Measurements from ENCODE around the gene KCTD16. TPM values are rescaled to one million over a fixed set of nuclear protein-coding genes. Genes with fewer than 3 reads are reported as not detected.

The KCTD16 gene
- total and polyA plus RNA-seq, 11 donors, result 0.02 to 0.32 (median 0.12) TPM; not detected in 3

DNA sequence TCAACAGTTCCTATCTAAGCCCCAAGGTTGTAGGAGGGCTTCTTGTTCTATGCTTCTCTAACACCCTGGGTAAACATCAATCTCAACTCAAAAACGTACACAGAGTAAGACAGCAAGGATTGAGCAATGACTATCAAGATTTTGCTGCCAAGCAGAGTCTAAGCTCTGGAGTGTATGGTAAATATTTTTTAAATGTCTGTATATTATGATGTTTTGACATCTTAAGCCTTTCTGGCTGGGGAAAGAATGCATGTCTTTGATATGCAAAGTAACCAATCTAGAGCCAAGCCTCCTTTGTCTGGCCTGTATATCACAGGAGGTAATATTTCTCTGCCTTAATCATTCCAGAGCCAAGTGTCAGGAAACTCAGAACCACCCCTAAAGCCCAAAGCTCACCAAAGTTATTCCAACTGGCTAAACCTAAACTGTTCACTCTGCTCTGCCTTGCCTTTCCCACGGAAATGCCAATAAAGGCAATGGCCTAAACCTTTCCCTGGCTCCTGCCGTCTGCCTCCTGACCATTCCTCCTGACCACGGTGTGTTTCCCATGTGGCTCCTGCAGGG, 45.4 kb upstream of the KCTD16 start:
- H3K27me3 ChIP-seq, result no peaks in the 10 kb centered on the region
- H3K4me3 ChIP-seq, result no peak overlapping the region
- no peaks in the 10 kb centered on the region for H3K9me3 ChIP-seq
- H3K36me3 ChIP-seq, result no peaks in the 10 kb centered on the region
- 66 to 72% (median 69%) methylated on average over 4 of the region's 4 CpGs for WGBS, 4 donors
- H3K4me1 ChIP-seq, result peaks cover 0 to 5% (median 0%) of the 10 kb centered on the region in 12 donors
- TF ChIP-seq CTCF (IDR thresholded peaks at IDR 0.05), result no peak
- no peak for TF ChIP-seq POLR2A (IDR thresholded peaks at IDR 0.05)
- no peak for DNase-seq
- H3K27ac ChIP-seq, result no peak overlapping the region
- intact Hi-C loops (cut with DNase I), result loop anchor here in 1 of 10 donors (10.0 kb wide), 1 partner anchor 80 kb away; no protein-coding TSS in a partner anchor
- peak in 2 of 4 donors; percentile 20 to 47 for ATAC-seq

DNA sequence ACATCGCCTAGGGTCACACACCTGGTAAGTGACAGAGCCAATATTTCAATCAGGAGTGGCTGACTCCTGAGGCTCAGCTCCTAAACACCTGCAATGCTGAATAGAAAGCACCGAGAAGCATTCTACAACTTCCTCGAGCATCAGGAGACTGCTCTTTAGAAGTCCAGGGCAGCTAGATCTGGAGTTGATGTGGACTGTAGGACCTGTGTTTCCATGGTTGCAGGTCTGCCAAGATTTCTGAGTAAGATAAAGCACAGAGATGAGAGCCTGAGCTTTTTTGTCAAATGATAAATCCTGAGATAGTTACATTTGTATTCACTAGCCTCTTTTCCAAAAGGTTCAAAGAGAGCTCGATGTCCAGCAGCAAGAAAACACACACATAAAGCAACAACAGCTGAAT, 44.0 kb upstream of the KCTD16 start:
- Histone ChIP-seq H3K4me3 (no peak overlapping the region), H3K27me3 (no peaks in the 10 kb centered on the region), H3K36me3 (no peaks in the 10 kb centered on the region), H3K4me1 (peaks cover 0 to 5% (median 0%) of the 10 kb centered on the region in 12 donors), H3K9me3 (peaks cover 0 to 1% (median 0%) of the 10 kb centered on the region in 12 donors), H3K27ac (no peak overlapping the region)
- WGBS, 4 donors, result 91 to 97% (median 94%) methylated on average over 4 of the region's 4 CpGs
- no peak for DNase-seq
- intact Hi-C loops (cut with DNase I), result loop anchor here in 1 of 10 donors (10.0 kb wide), 1 partner anchor 82 kb away; no protein-coding TSS in a partner anchor
- ATAC-seq, result no peak
- TF ChIP-seq CTCF (IDR thresholded peaks at IDR 0.05) (no peak), POLR2A (IDR thresholded peaks at IDR 0.05) (no peak)

DNA sequence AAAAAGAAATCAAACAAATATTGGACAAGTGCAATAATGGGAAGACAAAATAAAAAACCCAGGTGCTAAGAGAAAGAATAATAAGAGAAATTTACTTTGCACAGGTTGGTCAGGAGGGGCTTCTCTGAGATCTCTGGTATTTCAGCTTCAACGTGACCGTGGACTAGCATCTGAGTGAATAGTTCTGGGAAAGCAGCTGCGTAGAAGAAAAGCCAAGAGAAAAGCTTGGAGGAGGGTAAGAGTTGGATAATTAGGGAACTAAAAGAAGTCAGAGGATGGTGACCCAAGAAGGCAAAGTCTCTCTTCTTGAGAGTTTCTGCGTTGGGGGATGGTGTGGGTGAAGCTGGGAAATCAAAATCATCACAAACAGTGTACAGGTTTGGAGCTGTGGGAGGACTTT, 41.8 kb upstream of the KCTD16 start:
- no peaks in the 10 kb centered on the region for H3K27me3 ChIP-seq
- no peak overlapping the region for H3K27ac ChIP-seq
- H3K4me3 ChIP-seq, result no peak overlapping the region
- ATAC-seq (no peak), DNase-seq (no peak)
- whole genome bisulfite sequencing, 4 donors, result 66 to 93% (median 86%) methylated on average over 4 of the region's 4 CpGs
- peaks cover 0 to 7% (median 0%) of the 10 kb centered on the region in 12 donors for H3K9me3 ChIP-seq
- no peaks in the 10 kb centered on the region for H3K4me1 ChIP-seq
- intact Hi-C loops (cut with DNase I), result loop anchor here in 1 of 10 donors (10.0 kb wide), 1 partner anchor 84 kb away; no protein-coding TSS in a partner anchor
- TF ChIP-seq POLR2A (IDR thresholded peaks at IDR 0.05) (no peak), CTCF (IDR thresholded peaks at IDR 0.05) (no peak)
- H3K36me3 ChIP-seq, result no peaks in the 10 kb centered on the region

- no peak for TF ChIP-seq CTCF (IDR thresholded peaks at IDR 0.05)
- no peak for TF ChIP-seq POLR2A (IDR thresholded peaks at IDR 0.05)
- Histone ChIP-seq H3K9me3 (peaks cover 0 to 7% (median 0%) of the 10 kb centered on the region in 12 donors), H3K27ac (no peak overlapping the region), H3K4me1 (no peaks in the 10 kb centered on the region), H3K27me3 (no peaks in the 10 kb centered on the region), H3K4me3 (no peak overlapping the region), H3K36me3 (no peaks in the 10 kb centered on the region)
- WGBS, 4 donors, result 90 to 93% (median 92%) methylated on average over 4 of the region's 4 CpGs
- DNase-seq (no peak), ATAC-seq (no peak)
- intact Hi-C loops (cut with DNase I), result loop anchor here in 4 of 10 donors (10.0 kb wide), 3 partner anchors 96 to 296 kb away; no protein-coding TSS in a partner anchor
These were observed 40.4 kb upstream of the KCTD16 start for GRCh38 chr5:144130306-144130705.

Measured in heart left ventricle (tissue), 16 donors.